Measurements from ENCODE around the gene SSC4D.
"Not testable (repeated sequence)": the region's sequence is repeated elsewhere in the genome, so short reads cannot be mapped to it uniquely, and the experiment has no call there.

The SSC4D gene

GRCh38 chr7:76381814-76382213 lies 27.7 kb downstream of the SSC4D start:
- no peak for DNase-seq

- no peak for DNase-seq
Measured at GRCh38 chr7:76380623-76380966, 28.9 kb downstream of the SSC4D start.

GRCh38 chr7:76377186-76377918 lies 32.1 kb downstream of the SSC4D start:
- DNase-seq = no peak

- no peak for DNase-seq
Measured at GRCh38 chr7:76375251-76375650, 34.2 kb downstream of the SSC4D start.

GRCh38 chr7:76372984-76373833 lies 36.3 kb downstream of the SSC4D start:
- DNase-seq = no peak

GRCh38 chr7:76371396-76371795 lies 38.1 kb downstream of the SSC4D start:
- no peak for DNase-seq

GRCh38 chr7:76369018-76369417 lies 40.5 kb downstream of the SSC4D start:
- no peak for DNase-seq

GRCh38 chr7:76368190-76368589 lies 41.3 kb downstream of the SSC4D start:
- no peak for DNase-seq

GRCh38 chr7:76364198-76364584 lies 45.3 kb downstream of the SSC4D start:
- no peak for DNase-seq

- not testable (repeated sequence) for DNase-seq
Measured at GRCh38 chr7:76363754-76364153, 45.7 kb downstream of the SSC4D start.

GRCh38 chr7:76359978-76360638 lies 49.4 kb downstream of the SSC4D start:
- no peak for DNase-seq

- DNase-seq = peak; percentile 98
Measured at GRCh38 chr7:76359111-76359977, 50.2 kb downstream of the SSC4D start.

- DNase-seq = peak; percentile 97
Measured at GRCh38 chr7:76358481-76359110, 50.9 kb downstream of the SSC4D start, which contains the start of gene YWHAG. TSS of gene YWHAG (minus strand) at chr7:76358991. CDS start at chr7:76358808, 183 bp downstream.

- DNase-seq = peak; percentile 58
Measured at GRCh38 chr7:76358011-76358480, 51.5 kb downstream of the SSC4D start.

- no peak for DNase-seq
Measured at GRCh38 chr7:76357475-76358010, 52.0 kb downstream of the SSC4D start.

- no peak for DNase-seq
Measured at GRCh38 chr7:76356823-76357222, 52.7 kb downstream of the SSC4D start.

- no peak for DNase-seq
Measured at GRCh38 chr7:76356115-76356514, 53.4 kb downstream of the SSC4D start.

GRCh38 chr7:76354981-76355730 lies 54.3 kb downstream of the SSC4D start:
- no peak for DNase-seq

GRCh38 chr7:76354516-76354915 lies 55.0 kb downstream of the SSC4D start:
- no peak for DNase-seq

- no peak for DNase-seq
Measured at GRCh38 chr7:76353744-76354143, 55.8 kb downstream of the SSC4D start.

GRCh38 chr7:76352193-76352592 lies 57.3 kb downstream of the SSC4D start:
- no peak for DNase-seq

Data from NK-92 treated with Interleukin-12 subunit alpha and Interleukin-12 subunit beta, amount 100 ng/mL, for 24 hours (cell line).